ENCODE results near the gene ACOT7.

DNA sequence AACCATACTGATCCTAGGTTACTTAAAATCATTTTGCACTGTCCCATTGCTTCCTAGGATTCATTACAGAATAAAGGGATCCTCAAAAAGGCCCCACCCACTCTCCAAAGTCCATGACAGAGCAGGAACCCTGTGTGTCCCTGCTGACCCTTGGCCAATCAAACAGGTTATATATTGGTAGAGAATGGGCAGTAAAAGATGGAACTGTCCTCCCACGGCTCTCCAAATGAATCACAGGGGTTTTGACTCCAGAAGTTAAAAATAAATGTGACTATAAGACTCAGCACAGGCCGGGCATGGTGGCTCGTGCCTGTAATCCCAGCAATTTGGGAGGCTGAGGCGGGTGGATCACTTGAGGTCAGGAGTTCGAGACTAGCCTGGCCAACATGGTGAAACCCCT is 65.5 kb downstream of the ACOT7 start:
- TF ChIP-seq CTCF (IDR thresholded peaks at IDR 0.05) (no peak), POLR2A (IDR thresholded peaks at IDR 0.05) (no peak), POLR2AphosphoS5 (IDR thresholded peaks at IDR 0.05) (no peak)

Measured in prostate gland (tissue), 2 donors.